Activated CD4-positive, alpha-beta T cell treated with anti-CD3 and anti-CD28 coated beads, Interleukin-2, amount 50 U/mL, for 48 hours (primary cell): Measurements from ENCODE around the gene MNT.

ENCODE experiments used
- DNase-seq, 2 experiments: peaks; one replicate each; pipeline ENCODE4 v3.0.0-alpha.2; 2020

MNT gene

GRCh38 chr17:2395258-2396181 lies 5.3 kb downstream of the MNT start:
- no peak for DNase-seq

DNA sequence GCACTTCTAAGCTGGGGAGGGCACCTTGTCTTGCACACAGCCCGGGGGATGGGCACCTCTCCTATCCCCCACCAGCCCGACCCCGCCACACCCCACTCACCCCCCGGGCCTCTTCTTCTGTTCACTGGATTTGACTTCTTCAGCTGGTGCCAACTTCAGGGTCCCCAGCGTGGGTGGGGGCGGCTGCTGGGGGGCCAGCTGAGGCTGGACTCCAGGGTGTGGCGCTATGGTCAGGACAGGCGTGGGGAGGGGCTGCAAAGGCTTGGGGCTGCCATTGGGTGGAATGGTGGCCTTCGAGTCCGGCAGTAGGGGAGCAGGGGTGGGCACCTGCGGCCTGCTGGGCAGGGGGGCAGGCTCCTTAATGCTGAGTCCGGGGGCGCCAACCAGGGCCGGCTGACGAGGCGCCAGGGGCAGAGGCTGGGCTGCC lies 6.1 kb downstream of the MNT start:
- DNase-seq: no peak

DNA sequence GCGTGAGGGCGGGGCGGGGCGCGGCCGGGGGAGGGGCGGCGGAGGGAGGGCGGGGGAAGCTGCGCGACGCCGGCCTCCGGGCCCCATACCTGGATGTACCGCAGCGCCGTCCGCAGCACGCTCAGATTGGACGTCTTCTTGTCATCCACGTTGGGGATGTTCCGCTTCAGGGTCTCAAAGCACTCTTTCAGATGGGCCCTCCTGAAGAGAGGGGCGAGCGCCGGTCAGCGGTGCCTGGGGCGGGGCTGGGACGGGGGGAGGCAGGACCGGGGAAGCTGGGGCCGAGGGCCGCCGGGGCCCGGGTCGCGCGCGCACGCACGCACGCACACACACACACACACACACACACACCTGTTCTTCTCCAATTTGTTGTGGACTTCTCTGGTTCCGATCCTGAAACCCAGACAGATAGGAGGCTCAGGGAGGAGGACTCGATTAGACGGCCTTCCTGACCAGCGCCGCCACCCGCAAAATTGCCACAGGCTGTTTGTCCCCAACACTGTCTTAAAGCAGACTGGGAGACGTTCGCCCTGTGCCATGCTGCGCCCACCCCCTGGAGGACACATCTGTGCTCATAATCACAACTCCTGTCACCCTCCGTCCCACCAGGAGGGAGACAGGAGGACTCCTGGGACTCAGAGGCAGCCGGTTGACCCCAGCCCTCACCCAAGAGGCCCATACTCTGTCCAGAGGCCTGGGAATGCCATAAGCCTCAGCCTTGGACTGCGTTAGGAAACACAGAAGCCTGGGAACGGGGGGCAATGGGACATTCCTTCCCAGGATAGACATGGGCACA lies 6.7 kb downstream of the MNT start:
- DNase-seq: peak in 1 of 2 experiments; percentile 16

DNA sequence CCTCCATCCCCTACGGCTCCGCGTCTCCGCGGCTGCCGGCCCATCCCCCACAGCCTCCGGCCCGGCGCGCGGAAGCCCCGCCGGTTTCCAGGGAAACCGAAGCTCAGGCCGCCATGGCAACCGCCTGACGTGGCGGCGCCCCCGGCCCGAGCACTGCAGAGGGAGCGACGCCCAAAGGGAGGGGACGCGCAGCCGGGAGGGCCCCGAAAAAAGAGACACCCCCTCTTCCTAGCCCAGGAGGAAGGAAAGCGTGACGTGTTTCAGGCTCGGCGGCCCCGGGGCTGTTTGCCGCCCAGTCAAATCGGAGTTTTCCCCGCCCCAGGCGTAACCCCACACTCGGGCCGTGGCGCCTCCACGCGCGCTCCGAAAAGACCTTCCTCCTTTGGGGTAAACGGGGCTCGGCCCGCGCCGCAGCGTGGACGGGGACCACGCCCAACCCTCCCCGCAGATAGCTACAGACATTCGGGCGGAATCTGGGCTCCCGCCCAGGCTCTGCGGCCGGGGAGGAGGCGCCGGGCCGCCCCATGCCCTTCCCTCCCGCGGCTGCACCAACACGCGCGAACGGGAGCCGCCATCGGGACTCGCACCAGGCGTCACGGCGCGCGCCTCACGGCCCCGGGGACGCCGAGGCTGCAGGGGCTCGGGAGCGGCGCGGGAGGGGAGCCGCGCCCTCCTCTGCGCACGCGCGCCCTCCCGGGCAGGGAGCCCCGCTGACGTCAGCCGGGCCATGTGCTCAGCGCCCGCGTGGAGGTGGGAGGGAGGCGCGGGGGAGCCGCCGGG lies 7.5 kb downstream of the MNT start:
- peak; percentile 86 to 88 for DNase-seq

DNA sequence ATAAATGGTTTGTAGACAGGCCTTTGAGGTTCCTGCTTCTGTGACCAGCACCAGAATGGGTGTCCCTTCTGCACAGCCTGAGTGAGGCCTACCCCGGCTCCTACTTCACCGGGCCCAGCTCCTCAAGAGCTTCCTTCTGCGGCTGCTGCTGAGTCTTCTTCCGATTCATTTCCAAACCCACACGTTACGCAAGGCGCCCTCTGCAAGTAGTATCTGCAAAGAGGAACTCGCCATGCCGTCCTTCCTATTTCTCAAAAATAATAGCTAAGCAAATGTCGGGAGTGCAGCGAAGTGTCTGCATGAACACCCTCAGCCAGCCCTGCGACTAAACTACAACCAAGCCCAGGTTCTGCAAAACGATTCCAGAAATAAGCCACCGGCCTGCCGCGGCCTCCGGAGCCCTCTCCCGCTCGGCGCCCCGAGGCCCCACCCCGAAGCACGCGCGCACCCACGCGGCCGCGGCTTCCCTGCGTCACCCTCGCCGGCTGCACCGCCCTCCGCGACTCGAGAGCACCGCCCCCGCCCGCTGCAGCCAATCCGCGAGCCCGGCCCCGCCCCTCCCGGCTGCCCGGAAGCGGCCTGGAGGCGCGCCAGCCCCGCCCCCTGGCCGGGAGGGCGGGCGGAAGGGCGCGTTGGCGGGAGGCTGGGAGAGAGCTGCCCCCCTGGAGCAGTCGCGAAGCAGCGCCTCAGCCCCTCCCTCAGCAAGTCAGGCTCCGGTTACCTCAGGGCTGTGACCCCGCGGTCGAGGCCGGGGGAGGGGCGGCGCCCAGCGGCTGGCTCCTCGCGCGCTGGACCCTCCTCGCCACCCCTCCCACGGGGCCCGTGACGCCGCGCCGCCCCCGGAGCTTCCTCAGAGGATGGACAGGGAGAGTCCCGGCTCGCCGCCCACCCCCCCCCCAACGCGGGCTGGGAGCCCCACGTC lies 8.3 kb downstream of the MNT start:
- peak; percentile 98 for DNase-seq

DNA sequence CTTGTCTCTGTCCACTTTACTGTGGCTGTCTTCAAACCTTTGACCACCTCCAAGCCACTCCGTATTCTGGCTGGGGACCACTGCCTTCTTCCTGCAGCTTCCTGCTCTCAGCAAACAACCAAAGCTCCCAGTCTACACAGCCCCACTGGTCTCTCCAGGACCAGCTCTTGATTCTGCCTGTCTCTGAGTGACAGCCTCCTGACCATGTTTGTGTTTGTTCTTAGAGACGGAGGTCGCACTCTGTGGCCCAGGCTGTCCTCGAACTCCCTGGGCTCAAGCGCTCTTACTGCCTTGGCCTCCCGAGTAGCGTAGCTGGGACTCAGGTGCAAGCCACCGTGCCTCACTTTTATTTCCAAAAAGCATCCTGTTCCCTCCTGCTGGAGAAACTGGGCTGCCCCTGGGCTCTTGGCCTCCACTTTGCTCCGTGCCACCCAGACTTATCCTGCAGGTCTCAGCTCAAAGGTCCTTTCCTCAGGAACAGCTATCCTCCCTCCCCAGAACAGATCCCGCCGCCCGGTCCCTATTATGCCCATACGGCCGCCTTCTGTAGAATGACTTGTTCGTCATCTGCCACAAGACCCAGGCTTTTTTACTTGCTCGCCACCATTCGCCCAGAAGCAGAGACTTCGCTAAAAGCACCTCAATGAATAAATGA lies 9.1 kb downstream of the MNT start:
- no peak for DNase-seq

GRCh38 chr17:2390199-2390836 lies 10.5 kb downstream of the MNT start:
- DNase-seq: no peak

DNA sequence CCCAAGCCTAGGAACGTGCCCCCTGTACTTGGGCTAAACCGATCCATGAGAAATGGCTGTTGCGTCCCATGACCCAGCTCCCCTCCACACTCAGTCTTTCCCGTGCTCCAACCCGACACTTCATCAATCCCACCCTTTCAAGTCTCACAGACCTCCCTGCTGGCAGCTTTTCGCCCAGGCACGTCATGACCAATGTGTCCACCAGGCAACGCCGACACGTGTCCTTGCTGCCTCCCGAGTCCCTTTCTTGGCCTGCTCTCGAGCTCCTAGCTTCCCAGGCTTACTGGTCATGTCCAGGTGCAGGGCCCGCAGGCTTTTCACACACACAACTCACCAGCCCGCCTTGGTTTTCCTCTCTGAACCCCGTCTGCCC lies 12.2 kb downstream of the MNT start:
- DNase-seq: no peak

DNA sequence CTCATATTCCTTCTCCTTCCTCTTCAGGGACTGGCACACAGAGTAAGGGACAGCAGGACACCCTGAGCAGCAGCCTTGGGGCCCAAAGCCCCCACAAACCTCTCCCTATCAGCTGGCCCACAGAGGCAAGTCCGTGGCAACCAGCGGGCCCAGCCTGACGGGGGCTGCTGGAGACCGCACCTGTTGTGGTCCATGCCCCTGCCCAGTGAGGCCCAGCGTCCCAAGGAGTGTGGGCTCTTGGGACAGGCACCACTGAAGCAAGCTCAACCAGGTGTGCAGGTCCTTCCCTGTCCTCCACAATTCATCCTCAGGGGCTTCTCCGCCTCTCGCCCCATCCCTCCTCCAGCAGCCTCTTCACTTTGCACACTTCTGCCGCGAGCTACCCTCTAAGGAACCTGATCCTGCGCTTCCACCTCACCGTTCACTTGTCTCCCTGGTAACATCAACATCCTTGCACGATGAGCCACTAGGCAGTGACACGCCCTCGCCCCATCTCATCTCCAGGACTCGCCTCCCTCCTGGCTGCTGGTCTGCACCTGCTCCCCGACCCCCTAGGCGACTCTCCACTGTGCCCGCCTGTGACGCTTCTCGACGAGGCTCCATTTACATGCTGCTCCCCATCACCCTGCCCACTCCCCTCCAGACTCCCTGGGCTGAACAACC lies 12.7 kb downstream of the MNT start:
- DNase-seq: no peak

DNA sequence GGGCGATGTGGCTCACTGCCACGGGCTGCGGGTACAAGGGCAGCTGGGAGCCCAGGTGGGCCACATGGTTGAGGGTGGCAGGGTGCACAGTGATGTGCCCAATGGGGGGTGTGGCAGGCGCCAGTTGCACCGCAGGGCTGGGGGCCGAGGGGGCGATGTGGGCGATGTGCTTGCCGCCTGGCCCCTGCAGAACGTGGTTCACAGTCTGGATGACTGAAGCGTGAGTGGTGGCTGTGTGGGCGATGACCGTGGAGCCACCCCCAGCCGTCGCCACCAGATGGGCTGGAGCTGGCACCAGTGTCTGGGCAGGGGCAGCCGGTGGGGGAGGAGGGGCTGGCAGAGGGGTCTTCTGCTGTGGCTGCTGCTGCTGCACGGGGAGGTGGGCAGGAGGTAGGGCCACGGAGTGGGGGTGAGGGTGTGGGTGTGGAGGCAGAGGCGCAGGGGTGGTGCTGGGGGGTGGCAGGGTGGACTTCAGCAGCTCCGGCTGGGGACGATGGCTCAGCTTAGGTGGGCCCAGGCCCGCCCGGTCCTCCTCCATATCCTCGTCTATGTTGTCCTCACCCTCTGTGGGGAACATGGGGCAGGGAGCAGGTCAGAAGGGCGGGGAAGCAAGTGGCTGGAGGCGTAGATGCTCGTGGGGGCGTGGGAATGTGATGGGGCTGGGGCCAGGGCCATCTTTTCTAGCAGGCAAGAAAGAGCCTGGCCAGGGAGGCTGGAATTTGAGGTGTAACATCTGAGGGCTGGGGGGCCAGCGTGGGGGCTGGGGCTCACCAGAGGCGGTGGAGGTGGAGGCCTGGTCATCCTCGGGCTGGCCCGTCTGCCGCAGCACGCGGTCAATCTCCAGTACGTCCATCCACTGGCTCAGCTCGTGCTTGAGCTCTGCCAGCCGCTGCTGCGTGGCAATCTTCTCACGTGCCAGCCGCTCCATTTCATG lies 13.5 kb downstream of the MNT start:
- DNase-seq: no peak

DNA sequence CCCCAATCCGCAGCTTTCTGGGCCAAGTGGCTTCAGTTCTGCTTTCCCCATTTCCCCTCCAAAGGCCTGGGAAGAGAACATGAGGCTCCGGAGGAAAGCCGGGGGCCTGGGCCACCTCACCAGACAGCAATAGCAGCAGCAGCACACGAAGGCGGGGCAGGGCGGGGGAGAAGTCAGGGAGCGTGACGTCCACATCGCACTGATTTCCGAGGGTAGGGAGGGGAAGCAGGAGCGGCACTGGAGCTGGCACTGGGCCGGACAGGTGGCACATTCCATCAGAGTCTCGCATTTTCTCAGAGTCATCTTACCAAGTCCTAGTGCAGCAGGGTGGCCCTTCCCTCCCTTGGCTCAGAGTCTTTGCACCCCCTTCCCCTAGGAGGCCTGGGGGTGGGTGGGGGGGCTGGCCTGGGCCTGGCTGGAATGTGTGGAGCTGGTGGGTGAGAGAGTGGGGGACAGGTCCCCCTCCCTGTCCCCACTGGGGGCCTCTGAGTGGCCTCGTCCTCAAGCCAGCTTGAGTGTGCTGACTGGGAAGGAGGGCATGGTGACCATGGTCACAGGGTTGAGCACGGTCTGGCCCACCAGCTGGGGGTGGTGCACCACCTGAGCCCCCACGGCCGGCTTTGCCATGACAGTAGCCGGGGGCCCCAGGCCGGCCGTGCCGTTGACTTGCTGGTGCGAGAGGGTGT lies 14.3 kb downstream of the MNT start:
- DNase-seq: no peak

DNA sequence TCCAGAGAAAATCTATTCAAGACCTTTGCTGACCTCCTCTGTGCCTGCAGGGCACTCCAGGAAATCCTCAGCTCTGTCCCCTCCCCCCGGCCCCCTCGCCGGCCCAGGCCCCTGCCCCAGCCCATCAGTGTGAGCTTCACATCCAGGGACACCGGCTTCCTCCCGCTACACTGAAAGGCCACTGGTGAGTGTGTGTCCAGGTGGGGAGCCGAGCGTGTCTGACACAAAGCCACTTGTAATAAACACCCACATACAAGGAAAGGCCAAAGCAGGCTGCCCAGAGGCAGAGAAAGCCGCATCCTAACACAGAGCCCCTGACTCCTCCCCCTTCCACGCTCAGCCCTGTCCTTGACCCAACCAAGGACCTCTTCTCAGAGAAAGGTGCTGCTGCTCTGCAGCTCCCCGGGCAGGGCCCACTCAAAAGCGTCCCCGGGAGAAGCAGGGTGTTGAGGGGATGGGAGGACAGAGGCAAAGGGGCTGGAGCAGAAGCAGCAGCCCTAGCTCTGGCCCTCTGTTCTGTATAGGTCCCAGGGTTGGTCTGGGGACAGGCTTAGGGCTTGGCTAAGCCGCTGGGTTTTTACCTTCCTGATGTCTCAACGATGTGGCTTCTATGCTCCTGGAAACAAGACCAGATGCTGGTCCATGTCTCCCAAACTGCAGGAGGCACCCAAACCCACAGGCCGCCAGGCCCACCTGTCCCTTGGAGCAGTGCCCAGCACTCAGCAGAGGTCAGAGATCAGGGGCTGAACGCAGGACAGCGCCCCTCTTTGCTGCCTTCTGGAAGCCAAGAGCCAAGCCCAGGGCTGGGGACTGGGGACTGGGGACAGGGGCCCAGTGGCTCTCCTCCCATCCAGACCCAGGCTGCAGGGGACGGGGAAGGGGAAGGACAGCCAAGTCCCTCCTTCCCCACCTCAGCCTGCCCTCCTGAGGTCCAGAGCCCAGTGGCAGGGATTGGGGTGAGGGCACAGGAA lies 15.3 kb downstream of the MNT start:
- DNase-seq: no peak

DNA sequence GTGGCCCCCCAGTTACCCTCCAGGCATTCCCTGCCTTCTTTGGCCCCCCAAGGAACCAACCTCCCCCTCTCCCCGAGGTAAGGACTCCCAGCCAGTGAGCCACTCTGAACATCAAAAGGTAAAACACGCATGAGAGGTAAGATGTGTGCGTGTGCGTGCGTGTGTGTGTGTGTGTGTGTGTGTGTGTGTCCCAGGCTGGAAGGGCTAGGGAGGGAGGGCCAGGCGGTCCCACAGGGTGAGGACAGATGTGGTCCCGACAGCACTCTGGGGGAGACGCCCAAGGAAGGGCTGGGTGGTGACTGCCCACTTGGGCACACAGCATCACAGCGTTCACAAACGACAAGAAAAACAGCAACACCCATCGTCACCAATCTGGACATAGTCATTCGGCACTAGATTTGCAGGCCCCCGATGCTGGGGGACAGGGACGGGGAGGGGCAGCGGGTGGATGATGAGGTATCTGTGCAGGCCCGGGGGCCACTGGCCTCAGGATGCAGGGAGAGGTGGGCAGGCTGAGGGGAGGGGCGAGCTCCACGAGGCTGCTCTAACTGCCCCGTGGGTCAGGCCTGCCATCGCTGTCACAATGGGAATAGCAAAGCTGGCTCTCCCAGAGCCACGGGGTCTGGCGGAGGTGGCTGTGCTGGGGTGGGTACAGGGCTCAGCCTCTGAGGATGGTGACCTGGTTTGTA lies 16.3 kb downstream of the MNT start:
- DNase-seq: no peak

GRCh38 chr17:2383628-2384167 lies 17.2 kb downstream of the MNT start:
- no peak for DNase-seq

- DNase-seq: no peak
These were observed 19.8 kb downstream of the MNT start for GRCh38 chr17:2380950-2381649.
